NCI-H82 treated with DMSO at 0.1 percent for 48 hours (cell line): ENCODE data around the gene RFX7.

ENCODE experiments used
- DNase-seq: peaks from one replicate; lab custom pipeline; 2025; ENCODE audit not compliant: unreplicated experiment; lab: John Stamatoyannopoulos, UW

Gene RFX7

DNA sequence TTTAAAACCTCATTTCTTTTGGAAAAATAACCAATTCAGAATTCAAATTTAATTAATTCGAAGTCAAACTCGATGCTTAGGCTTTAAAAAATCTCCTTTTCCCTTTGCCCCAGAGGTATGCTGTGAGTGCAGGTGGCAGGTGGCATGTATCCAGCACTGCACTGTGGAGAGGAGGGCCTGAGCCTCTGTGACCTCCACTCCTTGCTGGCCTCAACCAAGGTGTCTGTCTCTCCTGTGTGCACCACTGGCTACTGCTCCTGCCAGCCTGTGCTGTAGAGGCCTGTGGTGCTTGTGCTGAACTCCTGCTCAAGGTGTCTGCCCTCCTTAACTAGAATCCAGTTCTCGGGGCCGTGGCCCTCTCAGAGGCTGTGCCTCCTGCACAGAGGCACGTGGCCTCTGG is 194.1 kb downstream of the RFX7 start:
- DNase-seq: no peak

DNA sequence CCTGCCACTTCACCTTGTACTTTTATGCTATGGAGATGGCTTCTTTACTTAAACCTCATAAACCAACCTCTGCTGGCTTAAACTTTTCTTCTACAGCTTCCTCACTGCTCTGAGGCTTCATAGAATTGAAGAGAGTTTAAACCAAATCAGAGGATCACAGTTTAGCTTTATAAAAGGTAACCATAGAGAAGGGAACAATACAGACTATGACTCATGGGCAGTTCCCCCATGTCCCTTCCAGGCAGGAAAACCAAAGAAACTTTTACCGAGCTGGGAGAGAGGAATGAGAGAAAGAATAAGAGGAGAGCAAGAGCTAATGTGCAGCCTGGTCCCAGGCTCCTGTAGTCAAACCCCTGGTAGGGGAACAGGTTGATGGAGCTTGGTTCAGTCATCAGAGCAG is 196.3 kb downstream of the RFX7 start:
- no peak for DNase-seq

DNA sequence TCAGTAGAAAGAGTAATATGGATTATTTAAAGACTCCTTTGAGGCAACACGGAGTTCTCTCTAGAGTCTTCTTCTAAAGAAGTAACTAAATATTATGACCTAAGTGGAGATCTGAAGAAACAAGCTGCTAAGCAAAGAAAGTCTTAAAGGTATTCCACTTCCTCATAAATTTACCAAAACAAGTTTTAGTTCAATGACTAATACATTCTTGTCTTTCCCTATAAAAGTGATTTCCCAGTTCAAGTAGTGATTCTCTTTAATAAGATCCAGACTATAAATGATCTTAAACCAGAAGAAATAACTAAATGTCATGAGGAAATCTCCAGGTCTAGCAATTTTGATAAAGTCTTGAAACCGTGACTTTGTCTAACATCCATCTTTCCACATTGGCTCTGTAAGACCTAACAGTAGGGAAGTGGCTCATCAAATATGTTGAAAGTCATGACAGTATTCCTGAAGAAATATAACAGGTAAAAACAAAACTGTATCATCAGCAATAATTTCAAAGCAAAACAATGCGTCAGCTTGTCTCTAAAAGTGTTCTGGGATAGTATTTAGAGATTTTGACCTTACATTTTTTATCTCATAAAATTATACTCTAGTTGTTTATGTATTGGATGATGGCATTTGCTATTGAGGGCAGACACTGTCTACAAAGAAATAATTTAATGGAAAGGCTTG is 198.5 kb downstream of the RFX7 start:
- no peak for DNase-seq

DNA sequence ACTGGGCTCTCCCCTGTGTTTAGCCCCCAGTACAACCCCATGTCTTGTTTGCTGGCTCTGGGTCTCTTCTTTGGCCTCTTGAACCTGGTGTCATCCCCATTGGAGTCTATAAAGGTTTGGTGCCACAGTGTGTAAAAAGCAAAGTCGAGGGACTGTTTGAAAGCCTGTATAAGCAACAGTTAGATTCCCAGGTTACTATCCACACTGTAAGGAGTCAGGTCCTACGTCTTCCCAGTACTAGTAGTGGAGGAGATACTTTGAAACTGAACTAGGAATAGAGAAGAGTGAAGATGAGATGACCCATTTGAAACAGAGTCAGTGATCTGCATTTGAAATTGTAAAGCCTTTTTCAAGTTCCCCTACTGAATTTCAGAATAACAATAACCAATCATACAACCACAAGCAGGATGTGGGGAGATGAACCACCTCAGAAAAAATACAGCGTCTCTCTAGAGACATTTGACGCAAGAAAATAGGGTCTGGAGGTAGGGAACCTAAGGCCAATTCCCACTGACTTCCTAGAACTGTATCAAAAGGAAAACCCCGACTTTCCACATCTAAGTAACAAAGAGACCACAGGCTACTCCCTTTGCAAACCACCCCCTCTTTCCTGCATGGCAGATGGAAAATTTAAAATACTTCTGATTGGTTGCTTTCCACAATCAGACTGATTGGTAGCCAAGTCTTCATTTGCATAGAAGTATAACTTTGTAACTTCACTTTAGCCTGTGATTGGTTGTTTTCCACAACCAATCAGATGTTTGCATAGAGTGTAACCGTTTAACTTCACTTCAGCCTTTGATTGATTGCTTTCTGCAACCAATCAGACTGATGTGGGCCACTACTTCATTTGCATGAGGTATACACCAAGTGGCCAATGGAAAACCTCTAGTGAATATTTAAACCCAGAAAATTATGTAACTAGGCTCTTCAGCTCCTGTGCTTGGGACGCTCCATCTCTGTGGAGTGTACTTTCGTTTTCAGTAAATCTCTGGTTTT is 200.4 kb downstream of the RFX7 start:
- DNase-seq: no peak

DNA sequence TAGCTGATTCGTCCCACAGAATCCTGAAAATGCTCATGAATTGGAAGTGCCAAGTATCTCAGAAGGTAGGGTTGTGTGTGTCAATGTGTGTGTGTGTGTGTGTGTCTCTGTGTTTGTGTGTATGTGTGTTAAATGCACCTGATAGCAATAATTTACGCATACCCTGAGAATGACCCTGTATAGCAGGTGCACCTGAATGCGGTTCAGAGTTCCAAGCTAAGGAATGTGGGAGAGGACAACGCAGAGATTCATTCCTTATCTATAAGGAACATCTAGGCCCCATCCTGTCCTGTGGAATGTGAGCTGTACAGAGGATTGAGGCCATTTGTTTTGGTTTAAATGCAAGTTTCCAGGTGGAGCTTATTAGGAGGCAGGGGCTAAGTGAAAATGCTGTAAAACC is 201.2 kb downstream of the RFX7 start:
- no peak for DNase-seq

- DNase-seq: no peak
Measured at GRCh38 chr15:56042031-56042430, 201.6 kb downstream of the RFX7 start.

- DNase-seq: no peak
Measured at GRCh38 chr15:56040081-56041035, 203.3 kb downstream of the RFX7 start.

DNA sequence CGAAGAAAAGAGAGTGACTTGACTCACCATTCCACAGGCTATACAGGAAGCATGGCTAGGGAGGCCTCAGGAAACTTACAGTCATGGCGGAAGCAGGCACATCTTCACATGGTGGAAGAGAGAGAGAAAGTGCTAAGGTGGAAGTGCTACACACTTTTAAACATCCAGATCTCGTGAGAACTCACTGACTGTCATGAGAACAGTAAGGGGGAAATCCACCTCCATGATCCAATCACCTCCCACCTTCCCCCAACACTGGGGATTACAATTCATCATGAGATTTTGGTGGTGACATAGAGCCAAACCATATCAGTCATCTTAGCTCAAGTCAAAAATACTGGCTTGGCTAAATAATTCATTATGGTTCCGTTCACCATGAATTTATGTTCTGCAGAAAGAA is 205.0 kb downstream of the RFX7 start:
- DNase-seq: no peak

DNA sequence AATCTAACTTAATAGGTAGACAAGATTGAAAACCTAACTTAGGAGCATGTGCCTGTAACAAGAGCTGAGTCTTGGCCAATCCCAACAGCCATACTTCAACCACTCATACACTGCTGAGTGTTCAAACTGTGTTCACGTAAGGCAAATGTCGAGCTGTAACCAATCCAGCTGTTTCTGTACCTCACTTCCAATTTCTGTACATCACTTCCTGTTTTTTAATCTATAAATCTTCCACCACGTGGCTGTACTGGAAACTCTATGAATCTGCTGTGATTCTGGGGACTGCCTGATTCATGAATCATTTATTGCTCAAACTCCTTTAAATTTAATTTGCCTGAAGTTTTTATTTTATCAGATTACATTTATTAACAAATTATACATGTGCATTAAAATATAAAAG is 205.7 kb downstream of the RFX7 start:
- no peak for DNase-seq
